Ovary (tissue), 3 donors: ENCODE results near the gene C2CD4A.

Experiments
- CTCF ChIP-seq, 3 donors: fragments of 450-650 bp in 2 of 3; fragments of 200-600 bp in 1 of 3; IDR thresholded peaks; one replicate each; pipeline versions ENCODE4 v1.5.1 to v1.8.0; 2016 to 2022; ENCODE audit warnings: antibody characterized with exemption in 3 of 3, mild to moderate bottlenecking in 1 of 3
- EP300 ChIP-seq: sonication (generic); formaldehyde crosslinking; IDR thresholded peaks from one replicate; pipeline ENCODE4 v1.6.1; 2017; ENCODE audit warnings: antibody characterized with exemption
- POLR2A ChIP-seq: fragments of 450-650 bp; IDR thresholded peaks from one replicate; pipeline ENCODE4 v1.6.1; 2017; ENCODE audit warnings: antibody characterized with exemption, mild to moderate bottlenecking, moderate library complexity
- donor health status: DM: no; HTN: no; CAD: no.

GRCh38 chr15:62112616-62113593 is 46.1 kb downstream of the C2CD4A start:
- TF ChIP-seq CTCF (IDR thresholded peaks at IDR 0.05) (no peak), POLR2A (no peak), EP300 (no peak)
